ENCODE data around the gene ATOH8. TPM values are rescaled to one million over a fixed set of nuclear protein-coding genes. Genes with fewer than 3 reads are reported as not detected.

ATOH8 gene
- total RNA-seq, 1 experiment from 2014 or later, result 0.81 TPM

- ATAC-seq, result peak; percentile 74
- Mint-ChIP-seq H3K9me3 (peaks cover 8% of the 10 kb centered on the region; the same call in 1 of the 2 replicates), H3K36me3 (no peaks in the 10 kb centered on the region), H3K27ac (no peak overlapping the region), H3K4me1 (no peaks in the 10 kb centered on the region), H3K4me3 (no peak overlapping the region), H3K27me3 (ENCODE audit: low read depth) (peaks cover 7% of the 10 kb centered on the region; the same call in 1 of the 2 replicates)
- TF ChIP-seq CTCF (IDR thresholded peaks at IDR 0.05), result peak; percentile 77
- TF ChIP-seq ZNF219 (CRISPR knock-in tag; IDR thresholded peaks at IDR 0.05; ENCODE audit: borderline replicate concordance), result no peak
- ChIA-PET POLR2A (no interaction called here), CTCF (interaction anchor here (1.2 to 1.7 kb wide), 3 partner anchors 52 to 76 kb away, joined by 3 to 5 read pairs (median 4); no protein-coding TSS in a partner anchor)
- DNase-seq (ENCODE audit: low spot score), result no peak
These were observed 50.8 kb downstream of the ATOH8 start for GRCh38 chr2:85804583-85804982.

- no peaks in the 10 kb centered on the region for H3K9me3 Mint-ChIP-seq
- no peak overlapping the region for H3K4me3 Mint-ChIP-seq
- H3K36me3 Mint-ChIP-seq, result no peaks in the 10 kb centered on the region
- no peaks in the 10 kb centered on the region for H3K27me3 Mint-ChIP-seq (ENCODE audit: low read depth)
- ChIA-PET CTCF (interaction anchor here (0.7 to 2.8 kb wide), 4 partner anchors 8 to 78 kb away, joined by 3 to 13 read pairs (median 4); no protein-coding TSS in a partner anchor), POLR2A (interaction anchor here (0.6 kb wide), 1 partner anchor 23 kb away, joined by 7 read pairs; no protein-coding TSS in a partner anchor)
- DNase-seq (ENCODE audit: low spot score) (no peak), ATAC-seq (no peak)
- TF ChIP-seq RELA (CRISPR knock-in tag; IDR thresholded peaks at IDR 0.05; ENCODE audit: borderline replicate concordance) (no peak), ZNF121 (CRISPR knock-in tag; IDR thresholded peaks at IDR 0.05) (no peak), ATF1 (CRISPR knock-in tag; IDR thresholded peaks at IDR 0.05) (no peak), IRF2 (CRISPR knock-in tag; IDR thresholded peaks at IDR 0.05; ENCODE audit: borderline replicate concordance, low read depth) (no peak), NR1H2 (CRISPR knock-in tag; IDR thresholded peaks at IDR 0.05) (no peak)
- no peaks in the 10 kb centered on the region for H3K4me1 Mint-ChIP-seq
- H3K27ac Mint-ChIP-seq, result no peak overlapping the region
These were observed 52.7 kb downstream of the ATOH8 start for GRCh38 chr2:85806358-85807118.

- TF ChIP-seq RELA (CRISPR knock-in tag; IDR thresholded peaks at IDR 0.05; ENCODE audit: borderline replicate concordance) (no peak), ZNF532 (CRISPR knock-in tag; IDR thresholded peaks at IDR 0.05; ENCODE audit: borderline replicate concordance) (no peak), ZNF281 (CRISPR knock-in tag; IDR thresholded peaks at IDR 0.05) (no peak), PRDM15 (CRISPR knock-in tag; IDR thresholded peaks at IDR 0.05) (no peak), ELF4 (CRISPR knock-in tag; IDR thresholded peaks at IDR 0.05; ENCODE audit: low read depth) (no peak), ZSCAN18 (CRISPR knock-in tag; IDR thresholded peaks at IDR 0.05) (no peak), CREM (CRISPR knock-in tag; IDR thresholded peaks at IDR 0.05) (no peak), ZNF671 (CRISPR knock-in tag; IDR thresholded peaks at IDR 0.05) (no peak)
- Mint-ChIP-seq H3K4me3 (no peak overlapping the region), H3K4me1 (no peaks in the 10 kb centered on the region), H3K27ac (no peak overlapping the region), H3K36me3 (no peaks in the 10 kb centered on the region), H3K9me3 (no peaks in the 10 kb centered on the region), H3K27me3 (ENCODE audit: low read depth) (no peaks in the 10 kb centered on the region)
- ATAC-seq, result no peak
- ChIA-PET CTCF (interaction anchor here (2.8 kb wide), 1 partner anchor 79 kb away, joined by 13 read pairs; no protein-coding TSS in a partner anchor), POLR2A (no interaction called here)
- no peak for DNase-seq (ENCODE audit: low spot score)
These were observed 54.0 kb downstream of the ATOH8 start for GRCh38 chr2:85807756-85808155.
